ENCODE data around the gene STRBP.
A peak's percentile ranks its signal among the peaks of the same experiment; 100 is the strongest.

Gene STRBP

GRCh38 chr9:123162360-123162759, 106.0 kb downstream of the STRBP start:
- Mint-ChIP-seq H3K4me3 (no peak overlapping the region), H3K27ac (no peak overlapping the region), H3K36me3 (ENCODE audit: low read depth) (peaks cover 10% of the 10 kb centered on the region), H3K9me3 (no peaks in the 10 kb centered on the region), H3K4me1 (no peaks in the 10 kb centered on the region), H3K27me3 (ENCODE audit: low read depth, poor library complexity) (no peaks in the 10 kb centered on the region)
- TF ChIP-seq, protein P1, sequence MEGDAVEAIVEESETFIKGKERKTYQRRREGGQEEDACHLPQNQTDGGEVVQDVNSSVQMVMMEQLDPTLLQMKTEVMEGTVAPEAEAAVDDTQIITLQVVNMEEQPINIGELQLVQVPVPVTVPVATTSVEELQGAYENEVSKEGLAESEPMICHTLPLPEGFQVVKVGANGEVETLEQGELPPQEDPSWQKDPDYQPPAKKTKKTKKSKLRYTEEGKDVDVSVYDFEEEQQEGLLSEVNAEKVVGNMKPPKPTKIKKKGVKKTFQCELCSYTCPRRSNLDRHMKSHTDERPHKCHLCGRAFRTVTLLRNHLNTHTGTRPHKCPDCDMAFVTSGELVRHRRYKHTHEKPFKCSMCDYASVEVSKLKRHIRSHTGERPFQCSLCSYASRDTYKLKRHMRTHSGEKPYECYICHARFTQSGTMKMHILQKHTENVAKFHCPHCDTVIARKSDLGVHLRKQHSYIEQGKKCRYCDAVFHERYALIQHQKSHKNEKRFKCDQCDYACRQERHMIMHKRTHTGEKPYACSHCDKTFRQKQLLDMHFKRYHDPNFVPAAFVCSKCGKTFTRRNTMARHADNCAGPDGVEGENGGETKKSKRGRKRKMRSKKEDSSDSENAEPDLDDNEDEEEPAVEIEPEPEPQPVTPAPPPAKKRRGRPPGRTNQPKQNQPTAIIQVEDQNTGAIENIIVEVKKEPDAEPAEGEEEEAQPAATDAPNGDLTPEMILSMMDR (IDR thresholded peaks at IDR 0.05) = no peak
- DNase-seq = no peak

GRCh38 chr9:123157221-123157620, 111.2 kb downstream of the STRBP start:
- peaks cover 21% of the 10 kb centered on the region for H3K36me3 Mint-ChIP-seq (ENCODE audit: low read depth)
- TF ChIP-seq, protein P1 (IDR thresholded peaks at IDR 0.05) = no peak
- H3K4me1 Mint-ChIP-seq = no peaks in the 10 kb centered on the region
- H3K9me3 Mint-ChIP-seq = no peaks in the 10 kb centered on the region
- H3K27me3 Mint-ChIP-seq (ENCODE audit: low read depth, poor library complexity) = no peaks in the 10 kb centered on the region
- H3K4me3 Mint-ChIP-seq = no peak overlapping the region
- no peak for DNase-seq
- no peak overlapping the region for H3K27ac Mint-ChIP-seq

DNA sequence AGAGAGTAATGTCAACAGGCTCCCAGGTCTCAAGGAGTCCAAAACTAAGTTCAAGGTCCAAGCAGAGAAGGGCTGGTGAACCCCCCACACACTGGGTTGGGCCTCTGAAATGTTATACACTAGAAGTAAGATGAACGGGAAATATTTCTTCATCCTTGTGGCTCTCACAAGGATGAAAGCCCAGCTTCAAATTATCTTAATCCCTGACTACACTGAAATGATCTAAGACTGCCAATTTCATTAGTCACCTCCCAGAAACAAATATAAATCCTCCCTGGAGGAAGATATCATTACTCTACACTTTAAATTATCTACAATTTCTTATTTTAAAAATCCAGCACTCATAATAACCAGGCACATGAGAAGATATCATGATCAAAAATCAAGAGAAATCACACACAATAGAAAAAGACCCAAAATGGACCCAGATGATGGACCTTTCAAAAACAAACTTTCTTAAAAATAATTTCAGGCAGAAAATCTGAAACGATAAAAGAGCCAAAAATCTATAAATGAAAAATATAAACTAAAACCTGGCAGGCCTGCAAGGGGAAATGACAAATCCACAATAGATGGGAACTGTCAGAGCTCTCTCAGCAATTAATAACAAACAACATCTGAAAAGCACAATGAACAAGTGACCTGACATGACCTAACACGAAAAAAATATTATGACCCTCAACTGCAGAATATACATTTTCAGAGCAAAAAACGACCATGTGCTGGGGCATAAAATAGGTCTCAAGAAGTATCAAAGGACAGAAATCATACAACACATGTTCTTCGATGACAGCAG, 117.5 kb downstream of the STRBP start:
- DNase-seq = no peak
- no peaks in the 10 kb centered on the region for H3K27me3 Mint-ChIP-seq (ENCODE audit: low read depth, poor library complexity)
- peaks cover 13% of the 10 kb centered on the region for H3K9me3 Mint-ChIP-seq
- no peak overlapping the region for H3K27ac Mint-ChIP-seq
- H3K36me3 Mint-ChIP-seq (ENCODE audit: low read depth) = peaks cover 45% of the 10 kb centered on the region
- TF ChIP-seq, protein P1 (IDR thresholded peaks at IDR 0.05) = no peak
- H3K4me3 Mint-ChIP-seq = no peak overlapping the region
- peaks cover 18% of the 10 kb centered on the region for H3K4me1 Mint-ChIP-seq

DNA sequence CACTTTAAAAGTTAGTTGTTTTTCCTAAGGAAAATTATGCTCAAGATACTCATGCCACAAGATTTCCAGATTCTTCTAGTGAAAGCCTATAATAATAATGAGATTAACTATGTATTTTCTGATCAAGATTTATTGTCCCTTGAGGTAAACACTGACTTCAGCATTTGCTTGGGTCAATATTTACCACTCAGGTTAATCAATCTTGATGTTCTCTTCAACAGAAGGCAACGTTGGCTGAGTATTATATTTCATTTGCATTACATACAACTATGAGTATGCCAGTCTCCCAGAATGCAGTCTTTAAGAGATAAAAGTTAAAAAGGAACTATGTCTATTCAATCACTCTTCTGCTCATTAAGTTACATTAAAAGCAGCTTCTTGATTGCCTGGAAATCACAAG, 119.3 kb downstream of the STRBP start:
- TF ChIP-seq, protein P1 (IDR thresholded peaks at IDR 0.05) = no peak
- DNase-seq = no peak
- Mint-ChIP-seq H3K4me1 (peaks cover 32% of the 10 kb centered on the region), H3K4me3 (no peak overlapping the region), H3K36me3 (ENCODE audit: low read depth) (peaks cover 58% of the 10 kb centered on the region), H3K27ac (no peak overlapping the region), H3K27me3 (ENCODE audit: low read depth, poor library complexity) (no peaks in the 10 kb centered on the region), H3K9me3 (peaks cover 13% of the 10 kb centered on the region)

- H3K4me3 Mint-ChIP-seq = peak overlapping the region; percentile 1
- peaks cover 4% of the 10 kb centered on the region for H3K9me3 Mint-ChIP-seq
- peaks cover 47% of the 10 kb centered on the region for H3K36me3 Mint-ChIP-seq (ENCODE audit: low read depth)
- DNase-seq = no peak
- TF ChIP-seq, protein P1 (IDR thresholded peaks at IDR 0.05) = no peak
- H3K27me3 Mint-ChIP-seq (ENCODE audit: low read depth, poor library complexity) = no peaks in the 10 kb centered on the region
- peaks cover 48% of the 10 kb centered on the region for H3K4me1 Mint-ChIP-seq
- peak overlapping the region; percentile 12 for H3K27ac Mint-ChIP-seq
Observed at GRCh38 chr9:123138163-123138562, 130.2 kb downstream of the STRBP start.

DNA sequence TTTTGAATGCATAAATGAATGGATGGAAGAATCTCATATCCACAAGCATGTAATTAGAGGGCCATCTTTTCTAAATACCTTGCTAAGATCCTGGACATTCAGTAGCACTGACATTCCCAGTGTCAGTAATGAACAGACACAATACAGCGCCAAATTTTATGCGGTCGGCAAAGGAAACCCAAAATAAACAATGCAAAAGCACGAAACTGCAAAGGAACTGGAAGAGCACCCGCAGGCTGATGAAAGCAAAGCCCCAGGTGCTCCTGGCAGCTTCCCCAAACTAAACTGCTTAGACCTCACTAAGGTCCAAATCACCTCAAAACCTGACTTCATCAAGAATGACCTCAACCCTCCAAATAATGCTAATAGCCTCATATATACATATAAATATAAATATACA, 133.0 kb downstream of the STRBP start:
- no peak overlapping the region for H3K27ac Mint-ChIP-seq

More for the DNA sequence above, 133.0 kb downstream of the STRBP start:
- Mint-ChIP-seq H3K36me3 (ENCODE audit: low read depth) (peaks cover 43% of the 10 kb centered on the region), H3K4me3 (no peak overlapping the region), H3K9me3 (peaks cover 4% of the 10 kb centered on the region), H3K27me3 (ENCODE audit: low read depth, poor library complexity) (no peaks in the 10 kb centered on the region), H3K4me1 (peaks cover 25% of the 10 kb centered on the region)
- no peak for DNase-seq
- TF ChIP-seq, protein P1 (IDR thresholded peaks at IDR 0.05) = no peak
